Left ventricle myocardium superior (tissue), 1 donor: ENCODE measurements around the gene RAF1. TPM values are rescaled to one million over a fixed set of nuclear protein-coding genes. Genes with fewer than 3 reads are reported as not detected.
A peak's percentile ranks its signal among the peaks of the same experiment; 100 is the strongest.
"Not testable (repeated sequence)": the region's sequence is repeated elsewhere in the genome, so short reads cannot be mapped to it uniquely, and the experiment has no call there.

Source experiments
- ATAC-seq: fragments of 200-7000 bp; cut with Tn5 transposase; one replicate; pipeline ENCODE4 v1.9.1; 2020; ENCODE audit warnings: mild to moderate bottlenecking, moderate library complexity
- DNase-seq: peaks from one replicate; pipeline ENCODE4 v3.0.0-alpha.2; 2020
- intact Hi-C: fragments of 100-400 bp; cut with micrococcal nuclease; formaldehyde crosslinking; loops from one replicate; pipeline ENCODE4 v1.11.0; 2022
- total RNA-seq: library from RNA; stranded (reverse); fragmentation: NEBNext Ultra II Directional; extraction: Animal tissue kit (Norgen Biotek cat#: 25700); gene quantifications from one replicate; pipeline ENCODE4 v1.2.1, GENCODE V29; 2021
- donor health status: DM: no; HTN: yes; CAD: no; lungs with severe emphysema.

The RAF1 gene
- total RNA-seq, 1 donor from 2014 or later: 153 TPM

DNA sequence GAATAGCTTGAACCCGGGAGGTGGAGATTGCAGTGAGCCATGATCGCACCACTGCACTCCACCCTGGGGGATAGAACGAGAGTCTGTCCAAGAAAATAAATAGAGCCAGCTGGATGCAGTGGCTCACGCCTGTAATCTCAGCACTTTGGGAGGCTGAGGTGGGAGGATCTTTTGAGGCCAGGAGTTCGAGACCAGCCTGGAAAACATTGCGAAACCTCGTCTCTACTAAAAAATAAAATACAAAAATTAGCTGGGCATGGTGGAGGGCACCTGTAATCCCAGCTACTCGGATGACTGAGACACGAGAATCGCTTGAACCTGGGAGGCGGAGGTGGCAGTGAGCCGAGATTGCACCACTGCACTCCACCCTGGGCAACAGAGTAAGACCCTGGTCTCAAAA, 120.4 kb downstream of the RAF1 start:
- DNase-seq, intact Hi-C loops, ATAC-seq: not testable (repeated sequence)

GRCh38 chr3:12541625-12542024, 122.3 kb downstream of the RAF1 start:
- DNase-seq (no peak), ATAC-seq (peak; percentile 59)
- intact Hi-C loops: no loop called here

DNA sequence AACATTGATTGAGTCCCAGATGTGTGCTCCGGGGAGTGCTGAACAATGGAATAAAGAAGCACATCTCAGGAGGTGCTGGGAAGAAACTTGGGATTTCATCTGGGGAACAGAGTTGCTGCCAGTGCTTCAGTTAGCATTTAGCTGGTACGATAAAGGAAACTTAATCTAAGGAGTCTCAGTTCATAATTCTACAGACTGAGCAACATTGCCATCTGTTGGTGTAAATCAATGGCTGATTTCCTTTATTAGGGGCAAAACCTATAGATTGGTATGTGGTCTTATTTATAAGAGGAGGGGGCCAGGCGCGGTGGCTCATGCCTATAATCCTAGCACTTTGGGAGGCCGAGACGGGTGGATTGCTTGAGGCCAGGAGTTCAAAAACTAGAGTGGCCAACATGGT, 127.5 kb downstream of the RAF1 start:
- intact Hi-C loops: no loop called here
- DNase-seq (no peak), ATAC-seq (no peak)

Other genes starting within 250 kb of the RAF1 start
- gene TSEN2, start 179.6 kb downstream of the RAF1 start, total RNA-seq: 23.1 TPM
- gene MKRN2OS, start 118.6 kb downstream of the RAF1 start, total RNA-seq: not detected
- 33.6 TPM for gene MKRN2, start 107.0 kb downstream of the RAF1 start, total RNA-seq
- gene TMEM40, start 95.1 kb upstream of the RAF1 start, total RNA-seq: 2.8 TPM
- 69.2 TPM for gene CAND2, start 132.6 kb upstream of the RAF1 start, total RNA-seq
- 931 TPM for gene RPL32, start 177.4 kb upstream of the RAF1 start, total RNA-seq